ENCODE data around the gene PPP1CB. TPM values are rescaled to one million over a fixed set of nuclear protein-coding genes. Genes with fewer than 3 reads are reported as not detected.
"Not testable (repeated sequence)": the region's sequence is repeated elsewhere in the genome, so short reads cannot be mapped to it uniquely, and the experiment has no call there.

The PPP1CB gene
- polyA plus RNA-seq, 10 donors, result 140 to 236 (median 187) TPM

DNA sequence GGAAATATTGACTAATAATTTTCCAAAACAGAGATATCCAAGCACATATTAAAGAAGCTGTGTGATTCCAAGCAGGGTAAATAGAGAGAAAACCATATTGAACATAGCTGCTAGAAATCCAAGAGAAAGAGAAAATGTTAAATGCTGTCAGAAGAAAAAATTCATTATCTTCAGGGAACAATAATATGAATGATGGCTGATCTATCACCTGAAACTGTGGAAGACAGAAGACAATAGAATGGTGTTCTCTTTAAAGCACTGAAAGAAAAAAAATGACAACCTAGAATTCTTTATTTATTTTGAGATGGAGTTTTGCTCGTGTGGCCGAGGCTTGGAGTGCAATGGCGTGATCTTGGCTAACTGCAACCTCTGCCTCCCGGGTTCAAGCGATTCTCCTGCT lies 17.3 kb downstream of the PPP1CB start:
- no peak for DNase-seq

DNA sequence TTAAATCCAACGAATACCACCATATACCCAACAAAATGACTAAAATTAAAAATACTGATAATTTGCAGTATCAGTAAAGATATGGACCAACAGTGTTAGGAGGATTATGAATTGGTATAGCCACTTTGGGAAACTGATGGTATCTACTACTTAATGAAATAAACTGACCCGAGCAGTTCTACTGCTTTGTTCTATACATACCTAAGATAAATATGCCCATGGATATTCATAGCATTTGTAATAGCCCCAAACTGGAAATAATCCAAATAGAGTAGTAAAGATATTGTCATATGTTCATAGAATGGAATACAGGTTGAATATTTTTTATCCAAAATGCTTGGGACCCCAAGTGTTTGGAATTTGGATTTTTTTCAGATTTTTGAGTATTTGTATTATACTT lies 20.7 kb downstream of the PPP1CB start:
- DNase-seq, result no peak

- DNase-seq, result no peak
Measured at GRCh38 chr2:28776471-28776870, 24.8 kb downstream of the PPP1CB start.

GRCh38 chr2:28778392-28778791 lies 26.8 kb downstream of the PPP1CB start:
- peak in 1 of 3 donors; percentile 16 for DNase-seq

DNA sequence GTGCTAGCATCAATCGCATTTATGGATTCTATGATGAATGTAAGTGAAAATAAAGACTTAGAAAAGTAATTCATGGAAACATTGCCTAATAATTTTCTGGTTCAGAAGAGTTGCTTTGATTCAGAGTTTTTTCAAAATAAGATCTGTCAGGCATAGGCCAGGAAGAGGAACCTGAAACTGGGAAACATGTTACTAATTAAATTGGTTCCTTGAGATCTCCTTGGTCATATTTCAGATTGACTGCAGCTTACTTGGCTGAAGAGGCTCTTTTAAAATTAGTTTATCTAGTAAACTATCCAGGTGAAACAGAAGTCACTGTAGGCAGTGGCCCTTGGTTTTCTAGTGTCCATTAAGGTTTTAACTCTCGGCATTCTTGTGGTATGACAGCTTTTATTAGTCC lies 27.4 kb downstream of the PPP1CB start:
- DNase-seq, result no peak

- DNase-seq, result no peak
Measured at GRCh38 chr2:28780496-28780895, 28.9 kb downstream of the PPP1CB start.

DNA sequence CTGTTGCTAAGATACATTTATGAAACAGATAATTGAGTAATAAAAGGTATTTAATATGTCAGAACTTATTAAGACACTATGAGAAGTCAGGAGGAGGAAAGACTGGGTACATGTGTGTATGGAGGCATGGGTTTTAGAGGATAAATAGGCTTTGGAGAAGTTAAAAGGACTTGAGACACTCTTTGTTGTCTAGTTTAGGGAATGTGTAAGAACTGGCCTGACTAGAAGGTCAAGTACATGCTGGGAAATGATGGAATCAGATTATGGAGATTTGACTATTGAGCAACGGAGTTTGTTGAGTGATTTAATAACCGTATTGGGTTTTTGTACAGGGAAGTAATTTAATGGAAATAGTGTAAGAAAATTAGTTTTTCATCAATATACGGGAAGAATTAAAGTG lies 30.8 kb downstream of the PPP1CB start:
- DNase-seq, result no peak

- not testable (repeated sequence) for DNase-seq
Measured at GRCh38 chr2:28784570-28784969, 32.9 kb downstream of the PPP1CB start.

DNA sequence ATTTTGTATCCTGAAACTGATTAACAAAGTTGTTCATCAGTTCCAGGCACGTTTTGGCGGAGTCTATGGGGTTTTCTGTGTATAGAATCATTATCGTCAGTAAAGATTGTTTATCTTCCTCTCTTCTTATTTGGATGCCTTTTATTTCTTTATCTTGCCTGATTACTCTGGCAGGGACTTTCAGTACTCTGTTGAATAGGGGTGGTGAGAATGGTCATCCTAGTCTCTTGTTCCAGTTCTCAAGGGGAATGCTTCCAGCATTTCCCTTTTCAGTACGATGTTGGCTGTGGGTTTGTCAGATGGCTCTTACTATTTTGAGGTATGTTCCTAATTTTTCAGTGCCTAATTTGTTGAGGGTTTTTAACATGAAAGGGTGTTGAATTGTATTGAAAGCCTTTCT lies 45.0 kb downstream of the PPP1CB start:
- no peak for DNase-seq

GRCh38 chr2:28801726-28802125 lies 50.1 kb downstream of the PPP1CB start:
- no peak for DNase-seq

- DNase-seq, result no peak
Measured at GRCh38 chr2:28802975-28803429, 51.4 kb downstream of the PPP1CB start.

GRCh38 chr2:28809927-28810326 lies 58.3 kb downstream of the PPP1CB start:
- DNase-seq, result no peak

DNA sequence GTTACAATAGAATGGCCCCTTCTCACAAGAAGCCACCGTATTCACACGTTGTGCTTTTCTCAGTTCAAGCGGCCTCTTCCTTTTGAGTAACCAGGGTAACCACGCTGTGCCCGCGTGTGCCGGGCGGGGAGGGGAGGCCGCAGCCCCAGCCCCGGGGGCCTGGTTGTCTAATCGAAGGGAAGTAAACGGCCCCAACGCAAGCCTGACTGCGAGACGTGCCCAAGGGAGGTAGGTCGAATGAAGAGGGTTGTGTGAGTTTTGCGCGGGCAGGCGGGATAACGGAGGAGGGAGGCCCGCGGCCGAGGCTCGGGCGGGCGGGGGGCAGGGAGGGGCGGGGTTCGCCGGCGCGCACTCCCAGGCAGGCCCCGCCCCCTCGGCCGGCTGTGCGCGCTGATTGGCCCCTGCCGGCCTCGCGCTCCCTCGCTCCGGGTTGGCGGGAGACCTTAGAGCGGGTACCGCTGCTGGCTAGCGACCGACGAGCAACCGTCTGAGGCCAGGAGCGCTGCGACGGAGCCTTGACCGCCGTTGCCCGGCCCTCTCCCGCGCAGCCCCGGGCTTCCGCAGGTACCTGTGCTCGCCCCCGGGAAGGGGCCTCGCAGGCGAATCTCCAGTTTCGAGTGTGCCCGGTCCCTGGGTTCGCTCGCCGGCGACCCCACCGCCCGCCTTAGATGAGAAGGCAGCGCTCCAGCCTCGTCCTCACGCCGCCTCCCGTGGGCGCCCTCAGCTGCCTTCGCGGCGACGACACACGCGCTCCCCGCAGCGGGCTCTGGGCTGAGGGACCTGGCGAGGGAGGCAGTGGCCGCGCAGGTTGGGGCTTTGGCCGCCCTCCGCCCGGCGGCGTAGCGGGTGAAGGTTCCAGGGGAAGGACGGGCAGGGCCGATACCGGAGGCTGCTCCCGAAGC lies 59.0 kb downstream of the PPP1CB start, which contains the start of gene SPDYA:
TSS of gene SPDYA (plus strand) at position 451 of the 902 bp plus-strand sequence. CDS start 5,181 bp downstream, outside the sequence.
- peak; percentile 53 to 82 (median 65) for DNase-seq

DNA sequence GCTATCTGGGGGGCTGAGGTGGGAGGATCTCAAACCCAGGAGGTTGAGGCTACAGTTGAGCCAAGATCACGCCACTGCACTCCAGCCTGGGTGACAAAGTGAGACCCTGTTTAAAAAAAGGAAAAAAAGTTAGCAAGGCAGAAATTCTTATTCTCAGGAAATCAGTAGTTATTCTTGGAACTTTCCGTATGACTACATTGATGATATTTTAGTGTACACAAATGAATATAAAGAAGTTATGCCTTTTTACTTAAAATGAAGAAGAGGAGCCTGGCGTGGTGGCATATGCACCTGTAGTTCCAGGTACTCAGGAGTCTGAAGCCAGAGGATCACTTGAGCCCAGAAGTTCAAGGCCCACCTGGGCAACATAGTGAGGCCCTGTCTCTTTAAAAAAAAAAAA lies 66.4 kb downstream of the PPP1CB start:
- no peak for DNase-seq

DNA sequence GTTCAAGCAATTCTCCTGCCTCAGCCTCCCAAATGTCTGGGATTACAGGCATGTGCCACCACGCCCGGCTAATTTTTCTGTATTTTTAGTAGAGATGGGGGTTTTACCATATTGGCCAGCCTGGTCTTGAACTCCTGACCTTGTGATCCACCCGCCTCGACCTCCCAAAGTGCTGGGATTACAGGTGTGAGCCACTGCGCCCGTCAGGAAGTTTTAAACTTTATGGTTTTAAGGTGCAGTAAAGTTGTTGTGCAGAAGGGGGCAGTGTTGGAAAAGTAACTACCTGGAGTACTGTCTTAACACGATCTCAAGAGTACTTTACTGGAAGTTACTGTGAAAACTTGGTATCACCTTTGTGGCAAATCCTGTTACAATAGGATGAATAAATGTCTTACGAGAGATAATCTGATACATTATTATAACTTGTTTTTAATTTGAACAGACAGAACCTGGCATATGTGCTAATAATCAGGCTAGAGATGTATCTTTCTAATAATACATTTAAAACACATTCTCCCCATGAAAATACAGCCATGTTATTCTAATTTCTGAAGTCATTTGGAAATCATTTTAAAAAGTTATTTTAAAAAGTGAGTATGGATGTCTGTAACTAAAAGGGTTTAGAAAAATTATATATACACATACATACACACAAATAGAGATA lies 69.8 kb downstream of the PPP1CB start:
- DNase-seq, result peak; percentile 22 to 62 (median 46)

GRCh38 chr2:28822036-28822435 lies 70.4 kb downstream of the PPP1CB start:
- no peak for DNase-seq

- no peak for DNase-seq
Measured at GRCh38 chr2:28824207-28824606, 72.6 kb downstream of the PPP1CB start.

DNA sequence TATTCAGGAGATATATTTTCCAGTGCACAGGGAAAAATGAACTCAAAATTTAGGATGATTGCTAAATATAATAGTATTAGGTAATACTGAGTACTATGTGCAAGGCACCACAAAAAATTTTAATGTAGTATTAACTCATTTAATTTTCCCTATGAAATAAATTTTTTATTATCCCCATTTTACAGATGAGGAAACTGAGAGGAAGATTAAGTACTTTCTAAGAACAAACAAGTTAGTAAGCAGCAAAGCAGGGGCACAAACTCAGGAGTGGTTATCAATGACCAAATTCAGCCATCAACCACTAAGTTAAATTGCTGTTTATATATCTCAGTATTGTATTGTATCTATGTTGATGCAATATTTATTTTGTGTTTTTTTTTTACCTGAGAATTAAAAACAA lies 73.2 kb downstream of the PPP1CB start:
- DNase-seq, result no peak

GRCh38 chr2:28828382-28828781 lies 76.8 kb downstream of the PPP1CB start:
- no peak for DNase-seq

DNA sequence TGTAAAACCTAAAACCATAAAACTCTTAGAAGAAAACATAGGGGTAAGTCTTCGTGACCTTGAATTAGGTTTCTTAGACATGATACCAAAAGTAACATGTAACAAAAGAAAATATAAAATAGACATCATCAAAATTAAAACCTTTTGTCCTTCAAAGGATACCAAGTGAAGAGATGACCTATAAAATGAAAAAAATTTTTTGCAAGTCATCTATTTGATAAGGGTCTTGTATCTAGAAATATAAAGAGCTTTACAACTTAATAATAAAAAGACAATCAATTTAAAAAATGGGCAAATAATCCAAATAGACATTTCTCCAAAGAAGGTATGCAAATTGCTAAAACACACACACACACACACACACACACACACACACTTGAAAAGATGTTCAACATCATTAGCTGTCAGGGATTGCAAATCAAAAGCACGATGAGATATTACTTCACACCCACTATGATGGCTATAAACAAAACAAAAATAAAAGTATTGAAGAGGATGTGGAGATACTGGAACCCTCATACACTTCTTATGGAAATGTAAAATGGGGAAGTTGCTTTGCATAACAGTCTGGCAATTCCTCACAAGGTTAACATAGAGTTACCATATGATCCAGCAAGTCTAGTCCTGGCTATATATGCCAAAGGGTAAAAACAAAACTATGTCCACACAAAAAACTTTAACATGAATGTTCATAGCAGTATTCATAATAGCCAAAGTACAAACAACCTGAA lies 82.3 kb downstream of the PPP1CB start:
- DNase-seq, result no peak

GRCh38 chr2:28835781-28836180 lies 84.2 kb downstream of the PPP1CB start:
- DNase-seq, result peak in 1 of 3 donors; percentile 5

- no peak for DNase-seq
Measured at GRCh38 chr2:28838971-28839370, 87.3 kb downstream of the PPP1CB start.

Data from muscle of back (tissue), 11 donors.